Fibroblast of the conjunctiva (primary cell): ENCODE results near the gene CASZ1.

Experiments
- DNase-seq: peaks from one replicate; pipeline ENCODE4 v3.0.0-alpha.2; 2010; ENCODE audit warnings: low read depth

CASZ1 gene

DNA sequence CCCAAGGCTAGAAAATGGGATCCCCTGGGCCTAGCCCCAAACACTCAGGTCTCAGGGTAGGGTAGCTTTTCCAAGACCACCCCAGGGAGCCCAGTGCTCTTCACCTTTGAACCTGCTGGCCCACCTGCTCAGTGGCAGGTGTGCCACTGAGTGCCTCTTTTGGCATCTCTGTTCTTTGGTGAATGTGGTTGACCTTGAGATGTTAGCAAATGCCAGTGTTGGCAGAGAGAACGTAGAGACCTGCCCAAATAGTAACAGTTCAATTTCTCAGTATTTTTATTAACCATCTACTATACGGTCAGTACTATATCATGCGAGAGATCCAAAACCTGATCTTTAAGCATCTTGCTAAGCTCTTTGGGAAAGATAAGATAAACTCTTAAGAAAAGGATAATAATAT, 193.5 kb downstream of the CASZ1 start:
- DNase-seq, result no peak

- no peak for DNase-seq
Measured at GRCh38 chr1:10601342-10602070, 194.9 kb downstream of the CASZ1 start.

- no peak for DNase-seq
Measured at GRCh38 chr1:10599194-10599861, 197.1 kb downstream of the CASZ1 start.

DNA sequence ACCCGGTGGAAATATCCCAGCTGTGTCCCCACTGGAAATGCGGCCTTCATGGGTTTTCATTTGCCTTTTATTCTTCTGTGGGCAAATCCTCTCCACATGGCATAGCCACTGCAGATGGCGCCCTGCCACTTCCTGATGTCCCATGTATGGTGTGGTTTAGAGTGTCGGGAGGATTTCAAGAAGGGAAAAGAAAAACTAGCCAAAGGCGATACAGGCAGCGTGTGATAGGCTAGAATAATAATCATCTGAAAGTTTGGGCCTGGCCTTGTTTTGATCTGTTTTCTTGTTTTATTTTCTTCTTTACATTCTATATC, 198.1 kb downstream of the CASZ1 start:
- no peak for DNase-seq

GRCh38 chr1:10597492-10598388, 198.7 kb downstream of the CASZ1 start:
- no peak for DNase-seq

DNA sequence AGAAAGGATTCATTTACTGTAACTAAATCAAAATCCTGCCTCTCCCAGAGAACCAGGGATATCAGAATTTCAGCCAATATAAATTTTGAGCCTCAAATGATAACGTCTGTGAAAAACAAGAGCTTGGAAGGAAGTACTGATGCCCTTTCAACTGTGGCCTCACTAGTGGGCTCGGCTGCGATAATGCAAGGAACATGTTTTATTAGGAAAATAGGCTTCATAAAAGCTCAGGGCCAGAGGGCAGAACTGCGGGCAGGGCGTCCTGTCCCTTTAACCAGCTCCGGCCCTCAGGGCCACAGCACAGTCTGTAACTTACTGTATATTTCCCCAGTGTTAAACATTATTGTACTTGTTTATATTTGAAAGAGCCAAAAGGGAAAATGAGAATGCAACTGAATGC, 199.7 kb downstream of the CASZ1 start:
- DNase-seq, result no peak

- no peak for DNase-seq
Measured at GRCh38 chr1:10594595-10595223, 201.7 kb downstream of the CASZ1 start.

DNA sequence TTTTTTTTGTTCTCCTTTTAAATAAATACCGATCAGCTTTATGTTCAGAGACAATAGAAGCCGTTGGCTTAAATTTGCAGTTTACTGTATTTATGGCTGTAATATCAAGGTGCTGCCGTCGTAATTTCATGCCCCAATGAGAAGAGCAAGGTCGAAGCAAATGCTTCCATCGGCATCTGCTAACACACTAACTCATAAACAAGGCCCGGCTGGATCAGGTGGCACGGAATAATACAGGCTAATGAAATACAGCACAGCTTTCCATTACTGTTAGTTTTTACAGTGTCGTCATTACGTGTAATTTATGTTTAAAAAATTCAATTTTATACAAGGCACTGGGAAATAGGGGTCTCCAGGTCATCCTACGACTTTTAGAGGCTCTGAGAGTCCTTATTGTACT, 202.7 kb downstream of the CASZ1 start:
- no peak for DNase-seq

DNA sequence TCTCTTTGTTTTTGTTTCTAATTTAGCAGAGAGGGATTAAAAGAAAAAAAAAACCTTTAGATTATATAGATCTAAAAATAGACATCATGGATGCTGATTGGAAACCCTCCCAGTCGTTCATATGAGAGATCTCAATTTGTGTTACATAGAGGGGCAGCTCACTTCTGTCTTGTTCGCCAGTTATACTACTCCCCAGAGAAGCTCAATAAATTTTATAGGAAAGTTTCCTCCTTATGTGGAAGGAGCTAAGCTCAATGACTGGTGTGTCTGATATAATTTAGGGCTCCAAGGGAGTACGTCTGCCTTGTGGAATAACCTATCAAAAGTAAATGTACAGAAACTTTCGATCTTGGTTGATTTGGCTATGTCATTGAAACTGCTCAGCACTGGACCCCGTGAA, 204.1 kb downstream of the CASZ1 start:
- no peak for DNase-seq

- DNase-seq, result no peak
Measured at GRCh38 chr1:10591010-10591409, 205.4 kb downstream of the CASZ1 start.

GRCh38 chr1:10589074-10589473, 207.4 kb downstream of the CASZ1 start:
- DNase-seq, result no peak

GRCh38 chr1:10588640-10589039, 207.8 kb downstream of the CASZ1 start:
- DNase-seq, result no peak
